GM21825 (cell line): ENCODE data around the gene EEF1G.
A peak's percentile ranks its signal among the peaks of the same experiment; 100 is the strongest.
"Not testable (repeated sequence)": the region's sequence is repeated elsewhere in the genome, so short reads cannot be mapped to it uniquely, and the experiment has no call there.

ENCODE experiments used
- ATAC-seq: cut with Tn5 transposase; IDR thresholded peaks from one replicate; pipeline ENCODE4 v1.9.1; 2021; ENCODE audit warnings: mild to moderate bottlenecking, moderate library complexity; ENCODE audit not compliant: unreplicated experiment

EEF1G gene

GRCh38 chr11:62556108-62556874, 17.4 kb downstream of the EEF1G start:
- peak; percentile 37 for ATAC-seq

DNA sequence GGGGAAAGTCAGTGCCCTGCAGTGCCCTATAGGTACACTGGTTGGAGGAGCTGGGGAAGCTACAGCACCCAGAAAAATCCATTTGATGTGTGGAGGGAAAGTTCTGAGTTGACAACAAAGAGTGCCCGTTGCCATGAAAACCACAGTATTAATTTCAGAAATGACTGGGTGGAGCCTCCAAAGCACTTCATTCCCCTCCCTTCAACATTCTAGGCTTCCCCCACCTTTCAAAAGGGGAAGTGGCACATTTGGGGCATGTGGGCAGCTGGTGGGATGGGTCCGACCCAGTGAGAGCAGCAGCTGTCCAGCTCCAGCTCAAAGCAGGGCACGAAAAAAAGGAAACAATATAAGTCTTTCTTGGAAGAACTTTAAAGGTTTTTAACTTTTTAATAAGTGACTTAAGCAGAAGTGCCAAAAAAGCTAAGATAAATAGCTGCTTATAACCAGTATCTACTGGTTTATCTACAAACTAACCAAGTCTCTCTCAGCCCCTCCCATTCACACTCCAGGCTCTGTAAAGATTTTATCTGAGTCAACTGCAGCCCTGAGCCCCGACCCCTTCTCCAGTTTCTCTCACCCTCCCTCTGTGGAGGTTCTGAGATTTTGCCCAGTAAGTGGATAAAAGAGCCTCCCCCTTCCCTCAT, 18.1 kb downstream of the EEF1G start:
- ATAC-seq: no peak

- ATAC-seq: no peak
Observed at GRCh38 chr11:62554387-62555167, 19.1 kb downstream of the EEF1G start.

DNA sequence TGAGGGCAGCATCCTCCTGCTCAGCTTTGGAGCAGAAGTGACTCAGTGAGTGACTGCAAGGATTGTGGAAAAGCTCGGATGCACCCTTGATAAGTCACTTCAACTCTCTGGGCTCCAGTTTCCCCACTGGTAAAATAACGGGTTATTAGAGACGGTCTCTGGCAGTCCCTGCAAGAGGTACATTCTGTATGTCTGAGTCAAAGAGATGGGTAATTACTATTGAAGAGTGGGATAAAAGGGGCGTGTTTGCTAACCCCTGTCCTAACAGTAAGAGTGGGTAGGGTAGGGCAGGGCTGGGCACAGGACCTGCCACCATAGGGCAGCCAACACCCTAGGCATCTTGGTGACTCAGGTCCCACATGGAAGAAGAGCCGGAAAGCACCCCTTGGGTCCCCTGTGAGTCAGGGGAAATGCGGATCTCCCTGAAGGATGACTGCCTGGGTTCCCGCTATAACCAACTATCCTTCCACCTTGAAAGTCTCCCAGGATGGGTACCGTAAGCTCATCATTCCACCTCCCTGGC, 19.8 kb downstream of the EEF1G start:
- ATAC-seq: no peak

- ATAC-seq: no peak
Observed at GRCh38 chr11:62553080-62553838, 20.4 kb downstream of the EEF1G start.

GRCh38 chr11:62552485-62553079, 21.1 kb downstream of the EEF1G start:
- no peak for ATAC-seq

DNA sequence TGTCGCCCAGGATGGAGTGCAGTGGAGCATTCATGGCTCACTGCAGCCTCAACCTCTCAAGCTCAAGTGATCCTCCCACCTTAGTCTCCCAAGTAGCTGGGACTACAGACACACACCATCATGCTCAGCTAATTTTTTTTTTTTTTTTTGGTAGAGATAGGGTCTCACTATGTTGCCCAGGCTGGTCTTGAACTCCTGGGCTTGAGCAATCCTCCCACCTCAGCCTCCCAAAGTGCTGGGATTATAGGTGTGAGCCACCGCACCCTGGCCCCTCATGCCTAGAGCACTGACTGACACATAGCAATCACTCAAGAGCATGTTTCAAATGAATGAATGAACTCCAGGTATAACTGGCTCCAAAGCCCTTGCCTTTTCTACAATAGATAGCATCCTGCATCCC, 23.2 kb downstream of the EEF1G start:
- not testable (repeated sequence) for ATAC-seq

- no peak for ATAC-seq
Observed at GRCh38 chr11:62548545-62549335, 25.0 kb downstream of the EEF1G start.

DNA sequence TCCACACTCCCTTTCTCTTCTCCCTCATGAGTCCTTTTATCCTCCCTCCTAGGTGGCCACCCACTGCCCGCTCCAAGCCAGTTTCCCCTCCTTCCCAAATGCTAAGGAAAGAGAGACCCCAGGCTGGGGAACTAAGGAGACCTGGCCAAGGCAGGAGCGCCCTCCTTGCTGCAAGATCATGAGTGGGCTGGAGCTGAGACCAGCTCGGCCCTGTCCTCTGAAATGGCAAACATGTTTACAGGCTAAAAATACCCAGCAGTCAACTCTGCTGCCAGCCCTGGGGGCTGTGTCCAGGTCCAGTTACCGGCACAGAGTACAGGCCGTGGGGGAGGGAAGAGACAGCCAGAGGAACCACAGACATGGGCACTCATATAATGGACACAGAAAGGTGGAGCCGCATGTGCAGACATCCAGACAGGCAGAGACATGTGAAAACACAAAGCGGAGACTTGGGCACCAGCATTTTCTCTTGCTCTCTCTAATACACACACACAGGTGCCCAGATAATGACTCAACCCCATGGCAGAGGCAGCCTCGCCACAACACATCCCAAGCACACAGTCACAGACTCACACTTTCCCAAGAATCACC, 25.9 kb downstream of the EEF1G start:
- ATAC-seq: no peak

- no peak for ATAC-seq
Observed at GRCh38 chr11:62546929-62547625, 26.6 kb downstream of the EEF1G start.

- no peak for ATAC-seq
Observed at GRCh38 chr11:62546244-62546928, 27.3 kb downstream of the EEF1G start, which contains the start of gene AHNAK. Gene AHNAK, minus strand, starts transcription at chr11:62546806. Its CDS starts 10,708 bp downstream, at chr11:62536098.

GRCh38 chr11:62545437-62546243, 28.1 kb downstream of the EEF1G start:
- ATAC-seq: no peak

DNA sequence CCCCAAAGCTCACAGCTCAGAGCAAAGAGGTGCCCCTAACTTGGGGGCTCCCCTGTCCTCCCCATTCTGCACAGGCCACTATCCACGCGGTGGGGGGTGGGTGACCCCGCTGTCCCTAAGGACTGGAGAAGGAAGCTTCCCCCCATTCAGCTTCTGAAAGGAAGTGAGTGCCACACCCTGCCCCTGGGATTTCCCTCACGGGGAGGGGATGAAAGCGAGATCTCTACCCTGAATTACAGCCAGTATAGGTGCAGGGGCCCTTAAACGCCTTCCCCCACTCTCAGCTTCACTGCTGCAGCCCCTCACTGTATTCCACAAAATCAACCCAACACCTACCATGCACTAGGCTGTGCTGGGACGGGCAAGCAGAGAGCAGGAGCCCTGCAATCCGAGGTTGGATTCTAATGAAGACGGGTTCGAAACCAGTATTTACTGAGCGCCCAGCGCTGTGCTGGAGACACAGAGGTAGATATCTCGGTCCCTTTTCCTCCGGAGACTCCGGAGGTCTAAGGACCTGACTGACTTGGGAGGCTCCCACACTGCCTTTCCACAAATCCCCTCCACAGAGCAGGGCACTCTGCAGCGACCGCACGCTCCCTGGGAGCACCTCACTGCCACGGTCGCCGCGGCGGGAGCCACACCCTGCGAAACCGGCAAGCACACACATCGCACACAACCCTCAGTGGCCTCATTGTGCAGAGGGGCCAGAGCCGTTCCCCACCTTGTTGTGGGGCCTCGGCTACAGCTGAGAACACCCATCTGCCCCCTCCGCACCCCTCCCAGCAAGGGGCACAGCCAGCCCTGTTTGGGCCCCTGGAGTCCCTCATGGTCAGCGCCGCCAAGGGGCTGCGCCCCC, 28.9 kb downstream of the EEF1G start:
- no peak for ATAC-seq

- ATAC-seq: no peak
Observed at GRCh38 chr11:62543680-62544444, 29.8 kb downstream of the EEF1G start.
